ENCODE measurements around the gene HSD3B2.

Gene HSD3B2

GRCh38 chr1:119467219-119467618, 52.3 kb downstream of the HSD3B2 start:
- no peak for DNase-seq (ENCODE audit: low read depth)
- TF ChIP-seq CTCF (conservative IDR thresholded peaks at IDR 0.05; ENCODE audit: low read depth, low read length): no peak

GRCh38 chr1:119467857-119468668, 53.1 kb downstream of the HSD3B2 start:
- DNase-seq (ENCODE audit: low read depth): no peak
- TF ChIP-seq CTCF (conservative IDR thresholded peaks at IDR 0.05; ENCODE audit: low read depth, low read length): no peak
- H3K4me3 ChIP-seq (ENCODE audit: low read length): no peak overlapping the region

More at GRCh38 chr1:119467219-119467618, 52.3 kb downstream of the HSD3B2 start:
- no peak overlapping the region for H3K4me3 ChIP-seq (ENCODE audit: low read length)

GRCh38 chr1:119469741-119470140, 54.8 kb downstream of the HSD3B2 start:
- no peak for DNase-seq (ENCODE audit: low read depth)
- no peak for TF ChIP-seq CTCF (conservative IDR thresholded peaks at IDR 0.05; ENCODE audit: low read depth, low read length)
- H3K4me3 ChIP-seq (ENCODE audit: low read length): no peak overlapping the region

GRCh38 chr1:119470377-119470776, 55.4 kb downstream of the HSD3B2 start:
- H3K4me3 ChIP-seq (ENCODE audit: low read length): no peak overlapping the region
- no peak for DNase-seq (ENCODE audit: low read depth)
- no peak for TF ChIP-seq CTCF (conservative IDR thresholded peaks at IDR 0.05; ENCODE audit: low read depth, low read length)

- H3K4me3 ChIP-seq (ENCODE audit: low read length): no peak overlapping the region
- DNase-seq (ENCODE audit: low read depth): no peak
- no peak for TF ChIP-seq CTCF (conservative IDR thresholded peaks at IDR 0.05; ENCODE audit: low read depth, low read length)
These were observed 56.0 kb downstream of the HSD3B2 start for GRCh38 chr1:119470958-119471357.

GRCh38 chr1:119471566-119471965, 56.6 kb downstream of the HSD3B2 start:
- no peak overlapping the region for H3K4me3 ChIP-seq (ENCODE audit: low read length)
- no peak for DNase-seq (ENCODE audit: low read depth)
- TF ChIP-seq CTCF (conservative IDR thresholded peaks at IDR 0.05; ENCODE audit: low read depth, low read length): no peak
